Natural killer cell (primary cell): ENCODE measurements around the gene USP7. TPM values are rescaled to one million over a fixed set of nuclear protein-coding genes. Genes with fewer than 3 reads are reported as not detected.

Experiments
- ATAC-seq, 3 donors: fragments of 150-1000 bp in 2 of 3; fragments of 200-7000 bp in 1 of 3; cut with Tn5 transposase; 1 replicate in 1 of 3; 2 replicates in 2 of 3; pipeline ENCODE4 v1.10.0; 2021; ENCODE audit warnings: mild to moderate bottlenecking in 2 of 3, moderate library complexity in 2 of 3
- DNase-seq, 2 donors: peaks; one replicate each; pipeline versions ENCODE4 v3.0.0 to v3.0.0-alpha.2; 2013 to 2021; ENCODE audit warnings: mixed read lengths in 1 of 2
- H3K27ac ChIP-seq: one replicate; pipeline ENCODE4 v1.5.1; 2013; ENCODE audit warnings: mild to moderate bottlenecking, low read length
- H3K27me3 ChIP-seq: one replicate; pipeline ENCODE4 v1.6.1; 2013; ENCODE audit warnings: low read length; ENCODE audit not compliant: control insufficient read depth, insufficient read depth
- H3K36me3 ChIP-seq: one replicate; pipeline ENCODE4 v1.6.1; 2013; ENCODE audit warnings: low read length; ENCODE audit not compliant: control insufficient read depth, insufficient read depth
- H3K4me1 ChIP-seq: one replicate; pipeline ENCODE4 v1.6.1; 2013; ENCODE audit warnings: low read length; ENCODE audit not compliant: control insufficient read depth, insufficient read depth
- H3K4me3 ChIP-seq: one replicate; pipeline ENCODE4 v1.5.1; 2013; ENCODE audit warnings: low read length
- H3K9me3 ChIP-seq: one replicate; pipeline ENCODE4 v1.6.1; 2013; ENCODE audit warnings: low read length; ENCODE audit not compliant: control insufficient read depth, insufficient read depth
- H3K27ac Mint-ChIP-seq, 2 donors: one replicate each; pipeline ENCODE4 v1.8.0; 2022; ENCODE audit warnings: mild to moderate bottlenecking in 2 of 2, mixed read lengths in 2 of 2, moderate library complexity in 1 of 2
- H3K27me3 Mint-ChIP-seq, 2 donors: one replicate each; pipeline ENCODE4 v1.8.0; 2022; ENCODE audit warnings: low read depth in 2 of 2, mixed read lengths in 2 of 2
- H3K36me3 Mint-ChIP-seq: one replicate; pipeline ENCODE4 v1.8.0; 2022; ENCODE audit warnings: mixed read lengths
- H3K4me1 Mint-ChIP-seq, 2 donors: one replicate each; pipeline ENCODE4 v1.8.0; 2022; ENCODE audit warnings: mixed read lengths in 2 of 2
- H3K4me3 Mint-ChIP-seq: one replicate; pipeline ENCODE4 v1.8.0; 2022; ENCODE audit warnings: mild to moderate bottlenecking, moderate library complexity, mixed read lengths
- H3K9me3 Mint-ChIP-seq, 2 donors: one replicate each; pipeline ENCODE4 v1.8.0; 2022; ENCODE audit warnings: mixed read lengths in 2 of 2
- CTCF ChIP-seq: fragments of 200-600 bp; IDR thresholded peaks from one replicate; pipeline ENCODE4 v1.8.0; 2022; ENCODE audit warnings: antibody characterized with exemption
- WGBS: methylation state at CpG from one replicate; pipeline ENCODE4 v1.1.7; 2013; ENCODE audit warnings: missing lambda C conversion rate; ENCODE audit not compliant: insufficient coverage; 5-methylcytosine and 5-hydroxymethylcytosine counted together
- intact Hi-C: fragments of 100-400 bp; cut with micrococcal nuclease; formaldehyde crosslinking; loops from one replicate; pipeline ENCODE4 v1.14.2; 2022
- total RNA-seq, 4 donors: library from RNA; stranded (reverse); fragments of 120-200 nt in 1 of 4; gene quantifications; one replicate each; pipeline versions ENCODE4 v1.2.3 to v1.2.4, GENCODE V29; 2013 to 2022

USP7 gene
- total RNA-seq, 3 donors from 2014 or later (not counting 1 experiment from before 2014, with no cell fraction given): 213 to 268 (median 236) TPM

- Histone ChIP-seq H3K9me3 (no peaks in the 10 kb centered on the region), H3K4me3 (no peak overlapping the region), H3K4me1 (peaks cover 14% of the 10 kb centered on the region), H3K27ac (no peak overlapping the region), H3K27me3 (no peaks in the 10 kb centered on the region), H3K36me3 (peaks cover 67% of the 10 kb centered on the region)
- Mint-ChIP-seq H3K36me3 (peaks cover 11% of the 10 kb centered on the region), H3K4me1 (peaks cover 38 to 51% of the 10 kb centered on the region in 2 donors), H3K27ac (peak overlapping the region in 1 of 2 donors; percentile 73), H3K27me3 (no peaks in the 10 kb centered on the region), H3K9me3 (no peaks in the 10 kb centered on the region), H3K4me3 (no peak overlapping the region)
- DNase-seq (no peak), ATAC-seq (no peak)
- intact Hi-C loops: loop anchor here (10.0 kb wide), 1 partner anchor 49 kb away; the partner anchor contains the start of gene USP7
- no peak for TF ChIP-seq CTCF
- WGBS: 93% methylated on average over 7 of the region's 7 CpGs
Measured at GRCh38 chr16:8915722-8916301, 47.9 kb downstream of the USP7 start.

DNA sequence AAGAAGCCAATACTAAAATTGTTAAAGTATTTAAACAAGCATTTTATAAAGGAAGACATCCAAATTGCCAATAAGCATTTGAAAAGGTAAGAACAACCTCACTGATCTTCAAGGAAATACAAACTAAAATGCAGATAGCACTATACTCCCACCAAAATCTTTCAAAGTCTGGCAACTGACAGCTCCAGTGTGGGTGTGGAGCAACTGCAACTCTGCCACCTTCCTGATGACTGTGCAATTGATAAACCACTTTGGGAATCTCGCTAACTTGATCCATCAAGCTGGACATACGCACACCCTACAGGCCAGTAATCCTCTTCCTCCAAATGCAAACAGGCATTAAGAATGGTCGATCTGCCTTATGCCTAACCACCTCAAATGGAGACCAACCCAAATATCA, 49.6 kb downstream of the USP7 start:
- Mint-ChIP-seq H3K9me3 (no peaks in the 10 kb centered on the region), H3K4me1 (peaks cover 41 to 42% of the 10 kb centered on the region in 2 donors), H3K4me3 (peak overlapping the region; percentile 47), H3K36me3 (peaks cover 11% of the 10 kb centered on the region), H3K27me3 (no peaks in the 10 kb centered on the region), H3K27ac (peak overlapping the region; percentile 64 to 72)
- Histone ChIP-seq H3K27ac (no peak overlapping the region), H3K27me3 (no peaks in the 10 kb centered on the region), H3K36me3 (peaks cover 67% of the 10 kb centered on the region), H3K4me3 (no peak overlapping the region), H3K9me3 (no peaks in the 10 kb centered on the region), H3K4me1 (peaks cover 9% of the 10 kb centered on the region)
- TF ChIP-seq CTCF: no peak
- no peak for ATAC-seq
- 98% methylated on average over 3 of the region's 3 CpGs for WGBS
- intact Hi-C loops: loop anchor here (10.0 kb wide), 1 partner anchor 51 kb away; the partner anchor contains the start of gene USP7
- no peak for DNase-seq

DNA sequence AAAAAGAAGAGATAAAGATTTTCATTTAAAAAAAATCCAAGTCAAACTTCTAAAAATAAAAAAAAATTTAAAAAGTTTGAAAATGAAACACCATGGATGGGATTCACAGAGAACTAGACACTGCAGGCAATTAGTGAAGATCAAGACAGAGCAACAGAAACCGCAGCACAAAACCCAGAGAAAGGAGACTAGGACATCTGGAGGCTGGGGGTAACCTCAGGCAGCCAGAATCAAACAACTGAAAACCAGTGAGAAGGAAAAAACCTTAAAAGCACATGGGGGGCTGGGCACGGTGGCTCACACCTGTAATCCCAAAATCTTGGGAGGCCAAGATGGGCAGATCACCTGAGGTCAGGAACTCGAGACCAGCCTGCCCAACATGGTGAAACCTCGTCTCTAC, 50.9 kb downstream of the USP7 start:
- peaks cover 39 to 48% of the 10 kb centered on the region in 2 donors for H3K4me1 Mint-ChIP-seq
- no peaks in the 10 kb centered on the region for H3K9me3 Mint-ChIP-seq
- peaks cover 9% of the 10 kb centered on the region for H3K4me1 ChIP-seq
- TF ChIP-seq CTCF: no peak
- no peak overlapping the region for H3K4me3 Mint-ChIP-seq
- no peaks in the 10 kb centered on the region for H3K27me3 ChIP-seq
- peak overlapping the region in 1 of 2 donors; percentile 12 for H3K27ac Mint-ChIP-seq
- no peak for DNase-seq
- ATAC-seq: no peak
- H3K36me3 ChIP-seq: peaks cover 69% of the 10 kb centered on the region
- intact Hi-C loops: loop anchor here (10.0 kb wide), 1 partner anchor 52 kb away; the partner anchor contains the start of gene USP7
- no peaks in the 10 kb centered on the region for H3K9me3 ChIP-seq
- H3K4me3 ChIP-seq: no peak overlapping the region
- no peaks in the 10 kb centered on the region for H3K27me3 Mint-ChIP-seq
- H3K36me3 Mint-ChIP-seq: peaks cover 11% of the 10 kb centered on the region
- no peak overlapping the region for H3K27ac ChIP-seq
- WGBS: 91% methylated on average over 4 of the region's 4 CpGs
